Neural progenitor cell (in vitro differentiated cells): Measurements from ENCODE around the gene MAGEB1. TPM values are rescaled to one million over a fixed set of nuclear protein-coding genes. Genes with fewer than 3 reads are reported as not detected.

Experiments used
- DNase-seq: peaks from one replicate; pipeline ENCODE4 v3.0.0-alpha.2; 2016; ENCODE audit warnings: low spot score
- H2AFZ ChIP-seq: fragments of 200-600 bp; sonication (generic); replicated peaks from 2 replicates; pipeline ENCODE4 v1.6.1; 2016; ENCODE audit warnings: antibody characterized with exemption
- H3F3A ChIP-seq: fragments of 200-600 bp; sonication (generic); 2 replicates; pipeline ENCODE4 v1.6.1; 2016; ENCODE audit warnings: antibody characterized with exemption, low read depth
- H3K27ac ChIP-seq: fragments of 200-600 bp; sonication (generic); 2 replicates; pipeline ENCODE4 v1.5.1; 2016; ENCODE audit warnings: mild to moderate bottlenecking
- H3K27me3 ChIP-seq: fragments of 200-600 bp; sonication (generic); 2 replicates; pipeline ENCODE4 v1.6.1; 2016; ENCODE audit warnings: mild to moderate bottlenecking, moderate library complexity
- H3K36me3 ChIP-seq: fragments of 200-600 bp; sonication (generic); 2 replicates; pipeline ENCODE4 v1.5.1; 2016
- H3K4me1 ChIP-seq: fragments of 200-600 bp; sonication (generic); 2 replicates; pipeline ENCODE4 v1.6.1; 2016; ENCODE audit warnings: mixed run types
- H3K4me2 ChIP-seq: fragments of 200-600 bp; sonication (generic); 2 replicates; pipeline ENCODE4 v1.6.1; 2016
- H3K4me3 ChIP-seq: fragments of 200-600 bp; sonication (generic); 2 replicates; pipeline ENCODE4 v1.5.1; 2016
- H3K79me2 ChIP-seq: fragments of 200-600 bp; sonication (generic); 2 replicates; pipeline ENCODE4 v1.6.1; 2016; ENCODE audit warnings: low read depth
- H3K9ac ChIP-seq: fragments of 200-600 bp; sonication (generic); 2 replicates; pipeline ENCODE4 v1.6.1; 2016
- H3K9me3 ChIP-seq: fragments of 200-600 bp; sonication (generic); 2 replicates; pipeline ENCODE4 v1.5.1; 2016; ENCODE audit warnings: low read depth
- H4K20me1 ChIP-seq: fragments of 200-600 bp; sonication (generic); 2 replicates; pipeline ENCODE4 v1.6.1; 2016; ENCODE audit warnings: low read depth
- H3K27ac Mint-ChIP-seq: 3 replicates; pipeline ENCODE4 v1.8.0; 2021; ENCODE audit warnings: mixed read lengths
- H3K27me3 Mint-ChIP-seq: 2 replicates; pipeline ENCODE4 v1.8.0; 2022; ENCODE audit warnings: low read depth, mild to moderate bottlenecking, inconsistent platforms, moderate library complexity, mixed read lengths; ENCODE audit not compliant: insufficient read depth
- H3K36me3 Mint-ChIP-seq: 3 replicates; pipeline ENCODE4 v1.8.0; 2021; ENCODE audit warnings: mixed read lengths
- H3K4me1 Mint-ChIP-seq: 3 replicates; pipeline ENCODE4 v1.8.0; 2021; ENCODE audit warnings: mixed read lengths
- H3K4me3 Mint-ChIP-seq: 3 replicates; pipeline ENCODE4 v1.8.0; 2021; ENCODE audit warnings: mild to moderate bottlenecking, moderate library complexity, mixed read lengths
- H3K9me3 Mint-ChIP-seq: 3 replicates; pipeline ENCODE4 v1.8.0; 2020; ENCODE audit warnings: mixed read lengths
- CTCF ChIP-seq: fragments of 200-600 bp; sonication (generic); IDR thresholded peaks from 2 replicates; pipeline ENCODE4 v1.5.1; 2017; ENCODE audit warnings: antibody characterized with exemption, mild to moderate bottlenecking
- EZH2 ChIP-seq: fragments of 200-600 bp; sonication (generic); IDR thresholded peaks from 2 replicates; pipeline ENCODE4 v1.6.1; 2017; ENCODE audit warnings: antibody characterized with exemption, mild to moderate bottlenecking, moderate library complexity
- EZH2phosphoT487 ChIP-seq: fragments of 200-600 bp; sonication (generic); IDR thresholded peaks from 2 replicates; pipeline ENCODE4 v1.6.1; 2017; ENCODE audit warnings: antibody characterized with exemption
- total RNA-seq: library from RNA; depleted of rRNA; stranded (reverse); fragments of >200 nt; gene quantifications from 2 replicates; pipeline ENCODE4 v1.2.3, GENCODE V29; 2015; ENCODE audit warnings: low replicate concordance

Gene MAGEB1
- total RNA-seq, 1 donor from 2014 or later: not detected

GRCh38 chrX:30241724-30242415 is 5.1 kb upstream of the MAGEB1 start, which contains the start of gene MAGEB4:
Gene MAGEB4 (plus strand): TSS chrX:30242000. CDS start chrX:30242136, 136 bp downstream.
- Mint-ChIP-seq H3K4me1 (no peaks in the 10 kb centered on the region), H3K4me3 (no peak within 1 kb of the TSS), H3K9me3 (peaks cover 12% of the 10 kb centered on the region), H3K27me3 (no peaks in the 10 kb centered on the region), H3K27ac (no peak within 1 kb of the TSS), H3K36me3 (no peaks in the 10 kb centered on the region)
- no peaks in the 10 kb centered on the region for H3F3A ChIP-seq
- H3K79me2 ChIP-seq: no peaks in the 10 kb centered on the region
- H3K36me3 ChIP-seq: no peaks in the 10 kb centered on the region
- no peaks in the 10 kb centered on the region for H3K27me3 ChIP-seq
- no peak within 1 kb of the TSS for H3K4me2 ChIP-seq
- no peak within 1 kb of the TSS for H3K4me3 ChIP-seq
- H3K9me3 ChIP-seq: no peaks in the 10 kb centered on the region
- TF ChIP-seq EZH2: no peak
- TF ChIP-seq EZH2phosphoT487: no peak
- no peak for TF ChIP-seq CTCF
- H3K27ac ChIP-seq: no peak within 1 kb of the TSS
- no peaks in the 10 kb centered on the region for H4K20me1 ChIP-seq
- no peak within 1 kb of the TSS for H3K9ac ChIP-seq
- DNase-seq: peak; percentile 21
- H2AFZ ChIP-seq: no peak within 1 kb of the TSS
- no peaks in the 10 kb centered on the region for H3K4me1 ChIP-seq

DNA sequence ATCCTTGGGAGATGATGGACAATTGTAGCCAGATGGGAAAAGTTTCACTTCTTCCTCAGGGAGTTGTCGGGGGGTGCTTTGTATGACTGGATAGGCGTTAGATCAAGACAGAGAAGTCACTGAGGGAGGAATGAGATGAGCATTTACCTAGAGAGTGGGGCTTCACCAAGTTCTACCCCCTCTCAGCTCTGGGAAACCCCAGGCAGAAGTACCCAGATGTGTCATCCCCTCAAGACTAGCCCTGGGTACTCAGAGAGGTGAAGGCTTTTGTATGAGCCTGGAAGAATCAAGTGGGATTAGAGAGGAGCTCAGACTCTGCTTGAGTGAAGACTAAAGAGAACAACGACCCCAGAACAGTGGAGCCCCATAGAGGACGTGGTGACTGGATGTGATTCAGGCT is 1.9 kb downstream of the MAGEB1 start:
- H3K27me3 ChIP-seq: no peaks in the 10 kb centered on the region

DNA sequence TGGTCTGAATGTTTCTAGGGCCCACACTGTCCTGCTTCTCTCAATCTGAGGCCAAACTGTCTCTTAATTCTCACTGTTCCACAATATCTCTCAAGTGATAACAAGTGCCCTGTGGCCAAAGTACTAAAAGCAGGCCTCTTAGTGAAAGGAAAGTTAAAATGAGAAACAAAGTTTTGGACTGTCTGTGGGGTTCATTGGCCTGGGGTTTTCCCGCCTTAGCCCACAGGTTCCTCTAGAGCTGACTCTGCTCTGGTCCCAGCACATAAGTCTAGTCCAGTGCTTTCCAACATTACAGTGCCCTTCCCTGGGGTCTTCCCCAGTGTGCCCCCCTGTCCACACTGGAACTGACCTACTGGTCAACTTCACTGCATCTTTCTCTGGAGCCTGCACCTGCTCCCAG is 6.3 kb downstream of the MAGEB1 start:
- Mint-ChIP-seq H3K9me3 (peaks cover 16% of the 10 kb centered on the region), H3K27ac (no peak overlapping the region)
- no peak for TF ChIP-seq EZH2
- TF ChIP-seq EZH2phosphoT487: no peak
- TF ChIP-seq CTCF: no peak

More for the DNA sequence above, 1.9 kb downstream of the MAGEB1 start:
- no peak overlapping the region for H2AFZ ChIP-seq
- H3K4me1 ChIP-seq: no peaks in the 10 kb centered on the region
- no peak overlapping the region for H3K4me2 ChIP-seq
- H4K20me1 ChIP-seq: no peaks in the 10 kb centered on the region
- H3K4me3 ChIP-seq: no peak overlapping the region
- no peaks in the 10 kb centered on the region for H3K9me3 ChIP-seq
- Mint-ChIP-seq H3K4me3 (no peak overlapping the region), H3K27me3 (peaks cover 2% of the 10 kb centered on the region), H3K36me3 (no peaks in the 10 kb centered on the region), H3K9me3 (peaks cover 15% of the 10 kb centered on the region), H3K4me1 (no peaks in the 10 kb centered on the region), H3K27ac (no peak overlapping the region)
- H3K79me2 ChIP-seq: no peaks in the 10 kb centered on the region
- no peaks in the 10 kb centered on the region for H3K36me3 ChIP-seq
- TF ChIP-seq EZH2 (no peak), EZH2phosphoT487 (no peak), CTCF (no peak)
- H3F3A ChIP-seq: no peaks in the 10 kb centered on the region
- H3K9ac ChIP-seq: no peak overlapping the region
- no peak overlapping the region for H3K27ac ChIP-seq
- no peak for DNase-seq

More for the DNA sequence above, 6.3 kb downstream of the MAGEB1 start:
- Mint-ChIP-seq H3K27me3 (peaks cover 2% of the 10 kb centered on the region), H3K4me3 (no peak overlapping the region), H3K4me1 (no peaks in the 10 kb centered on the region), H3K36me3 (no peaks in the 10 kb centered on the region)
- no peaks in the 10 kb centered on the region for H3K79me2 ChIP-seq
- no peak overlapping the region for H3K4me2 ChIP-seq
- no peaks in the 10 kb centered on the region for H4K20me1 ChIP-seq
- DNase-seq: no peak
- H3F3A ChIP-seq: no peaks in the 10 kb centered on the region
- no peak overlapping the region for H3K27ac ChIP-seq
- H3K4me1 ChIP-seq: no peaks in the 10 kb centered on the region
- no peaks in the 10 kb centered on the region for H3K27me3 ChIP-seq
- H2AFZ ChIP-seq: no peak overlapping the region
- H3K36me3 ChIP-seq: no peaks in the 10 kb centered on the region
- no peak overlapping the region for H3K4me3 ChIP-seq
- H3K9me3 ChIP-seq: no peaks in the 10 kb centered on the region
- H3K9ac ChIP-seq: no peak overlapping the region
